Measurements from ENCODE around the gene ARL4A. TPM values are rescaled to one million over a fixed set of nuclear protein-coding genes. Genes with fewer than 3 reads are reported as not detected.

The ARL4A gene
- polyA plus RNA-seq, 4 donors: 48.9 to 123 (median 78.5) TPM

- no peak for FAIRE-seq
Observed at GRCh38 chr7:12728192-12728538, 40.7 kb downstream of the ARL4A start.

DNA sequence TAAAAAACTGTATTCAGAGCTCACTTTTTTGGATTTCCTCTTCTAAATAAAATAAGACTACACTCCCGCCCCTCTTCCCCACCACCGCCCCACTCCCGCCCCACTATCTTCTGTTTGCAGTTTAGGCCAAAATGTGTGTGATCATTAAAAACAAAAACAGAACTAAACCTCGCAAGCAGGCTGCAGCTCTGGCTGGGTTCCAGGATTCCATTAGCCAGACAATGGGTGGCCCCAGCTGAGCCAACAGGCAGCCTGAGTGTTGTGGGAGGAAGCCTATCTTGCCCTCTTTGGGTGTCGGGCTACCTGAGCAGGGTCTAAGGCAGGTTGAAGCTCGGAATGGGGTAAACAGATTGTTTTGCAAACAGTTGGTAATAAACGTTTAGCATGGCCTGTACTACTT, 41.7 kb downstream of the ARL4A start:
- no peaks in the 10 kb centered on the region for H3K36me3 ChIP-seq (ENCODE audit: control insufficient read depth in 3 of 3, insufficient read depth in 2 of 3, low read depth in 1 of 3, low read length in 3 of 3)
- no peaks in the 10 kb centered on the region for H3K27me3 ChIP-seq (ENCODE audit: control insufficient read depth in 3 of 3, insufficient read depth in 3 of 3, low read length in 3 of 3)
- WGBS, 3 donors: 21 to 44% (median 39%) methylated on average over 7 of the region's 7 CpGs
- no peak overlapping the region for H3K27ac ChIP-seq (ENCODE audit: low read depth in 1 of 3, low read length in 2 of 3)
- no peak overlapping the region for H3K4me3 ChIP-seq (ENCODE audit: low read depth in 1 of 3, low read length in 3 of 3)
- H3K9me3 ChIP-seq (ENCODE audit: control insufficient read depth in 2 of 2, insufficient read depth in 1 of 2, low read depth in 1 of 2, low read length in 1 of 2): no peaks in the 10 kb centered on the region
- peak in 1 of 2 donors; percentile 39 for DNase-seq
- H3K4me1 ChIP-seq (ENCODE audit: control insufficient read depth in 3 of 3, insufficient read depth in 2 of 3, low read depth in 1 of 3, low read length in 2 of 3): no peaks in the 10 kb centered on the region
- no peak for FAIRE-seq

More at GRCh38 chr7:12728192-12728538, 40.7 kb downstream of the ARL4A start:
- Histone ChIP-seq H3K36me3 (ENCODE audit: control insufficient read depth in 3 of 3, insufficient read depth in 2 of 3, low read depth in 1 of 3, low read length in 3 of 3) (no peaks in the 10 kb centered on the region), H3K27me3 (ENCODE audit: control insufficient read depth in 3 of 3, insufficient read depth in 3 of 3, low read length in 3 of 3) (no peaks in the 10 kb centered on the region), H3K27ac (ENCODE audit: low read depth in 1 of 3, low read length in 2 of 3) (no peak overlapping the region), H3K4me1 (ENCODE audit: control insufficient read depth in 3 of 3, insufficient read depth in 2 of 3, low read depth in 1 of 3, low read length in 2 of 3) (peaks cover 0 to 1% (median 0%) of the 10 kb centered on the region in 3 donors), H3K4me3 (ENCODE audit: low read depth in 1 of 3, low read length in 3 of 3) (no peak overlapping the region), H3K9me3 (ENCODE audit: control insufficient read depth in 2 of 2, insufficient read depth in 1 of 2, low read depth in 1 of 2, low read length in 1 of 2) (no peaks in the 10 kb centered on the region)
- DNase-seq: no peak
- WGBS, 3 donors: 76 to 86% (median 78%) methylated on average over 2 of the region's 2 CpGs

GRCh38 chr7:12730523-12730922, 43.1 kb downstream of the ARL4A start:
- Histone ChIP-seq H3K36me3 (ENCODE audit: control insufficient read depth in 3 of 3, insufficient read depth in 2 of 3, low read depth in 1 of 3, low read length in 3 of 3) (no peaks in the 10 kb centered on the region), H3K27ac (ENCODE audit: low read depth in 1 of 3, low read length in 2 of 3) (no peak overlapping the region), H3K9me3 (ENCODE audit: control insufficient read depth in 2 of 2, insufficient read depth in 1 of 2, low read depth in 1 of 2, low read length in 1 of 2) (no peaks in the 10 kb centered on the region), H3K27me3 (ENCODE audit: control insufficient read depth in 3 of 3, insufficient read depth in 3 of 3, low read length in 3 of 3) (no peaks in the 10 kb centered on the region), H3K4me1 (ENCODE audit: control insufficient read depth in 3 of 3, insufficient read depth in 2 of 3, low read depth in 1 of 3, low read length in 2 of 3) (no peaks in the 10 kb centered on the region), H3K4me3 (ENCODE audit: low read depth in 1 of 3, low read length in 3 of 3) (no peak overlapping the region)
- DNase-seq: no peak
- no peak for FAIRE-seq
- 39 to 64% (median 58%) methylated on average over 2 of the region's 2 CpGs for WGBS, 3 donors

DNA sequence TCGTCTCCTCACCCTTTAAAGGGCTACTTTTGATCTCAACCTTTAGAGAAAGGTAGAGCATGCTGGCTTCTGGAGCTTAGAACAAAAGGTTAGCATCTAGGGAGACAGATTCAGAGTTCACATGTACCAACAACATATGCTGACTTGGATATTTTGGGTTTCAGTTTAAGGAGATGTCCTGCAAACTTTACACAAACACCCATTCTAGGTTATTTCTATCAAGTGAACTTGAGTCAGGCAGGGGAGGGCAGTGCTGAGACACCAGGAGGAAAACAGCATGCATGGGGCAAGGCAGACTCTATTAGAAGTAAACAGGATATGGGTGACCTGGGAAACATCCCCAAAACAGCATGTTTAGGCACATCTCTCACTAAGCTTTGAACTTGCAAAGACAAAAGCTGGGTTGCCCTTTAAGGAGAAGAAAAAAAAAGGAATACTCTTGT, 43.8 kb downstream of the ARL4A start:
- Histone ChIP-seq H3K4me1 (ENCODE audit: control insufficient read depth in 3 of 3, insufficient read depth in 2 of 3, low read depth in 1 of 3, low read length in 2 of 3) (no peaks in the 10 kb centered on the region), H3K9me3 (ENCODE audit: control insufficient read depth in 2 of 2, insufficient read depth in 1 of 2, low read depth in 1 of 2, low read length in 1 of 2) (no peaks in the 10 kb centered on the region), H3K36me3 (ENCODE audit: control insufficient read depth in 3 of 3, insufficient read depth in 2 of 3, low read depth in 1 of 3, low read length in 3 of 3) (no peaks in the 10 kb centered on the region), H3K27me3 (ENCODE audit: control insufficient read depth in 3 of 3, insufficient read depth in 3 of 3, low read length in 3 of 3) (no peaks in the 10 kb centered on the region), H3K27ac (ENCODE audit: low read depth in 1 of 3, low read length in 2 of 3) (no peak overlapping the region), H3K4me3 (ENCODE audit: low read depth in 1 of 3, low read length in 3 of 3) (no peak overlapping the region)
- DNase-seq (peak in 1 of 2 donors; percentile 30), FAIRE-seq (no peak)
- WGBS, 3 donors: 85 to 88% (median 87%) methylated on average over 1 of the region's 1 CpG

- no peaks in the 10 kb centered on the region for H3K36me3 ChIP-seq (ENCODE audit: control insufficient read depth in 3 of 3, insufficient read depth in 2 of 3, low read depth in 1 of 3, low read length in 3 of 3)
- 80 to 94% (median 88%) methylated on average over 2 of the region's 2 CpGs for WGBS, 3 donors
- no peak overlapping the region for H3K27ac ChIP-seq (ENCODE audit: low read depth in 1 of 3, low read length in 2 of 3)
- no peak overlapping the region for H3K4me3 ChIP-seq (ENCODE audit: low read depth in 1 of 3, low read length in 3 of 3)
- DNase-seq (no peak), FAIRE-seq (no peak)
- H3K4me1 ChIP-seq (ENCODE audit: control insufficient read depth in 3 of 3, insufficient read depth in 2 of 3, low read depth in 1 of 3, low read length in 2 of 3): no peaks in the 10 kb centered on the region
- H3K9me3 ChIP-seq (ENCODE audit: control insufficient read depth in 2 of 2, insufficient read depth in 1 of 2, low read depth in 1 of 2, low read length in 1 of 2): no peaks in the 10 kb centered on the region
- H3K27me3 ChIP-seq (ENCODE audit: control insufficient read depth in 3 of 3, insufficient read depth in 3 of 3, low read length in 3 of 3): no peaks in the 10 kb centered on the region
Observed at GRCh38 chr7:12731775-12732174, 44.3 kb downstream of the ARL4A start.

GRCh38 chr7:12732428-12732827, 45.0 kb downstream of the ARL4A start:
- FAIRE-seq: no peak
- Histone ChIP-seq H3K9me3 (ENCODE audit: control insufficient read depth in 2 of 2, insufficient read depth in 1 of 2, low read depth in 1 of 2, low read length in 1 of 2) (no peaks in the 10 kb centered on the region), H3K4me3 (ENCODE audit: low read depth in 1 of 3, low read length in 3 of 3) (no peak overlapping the region), H3K4me1 (ENCODE audit: control insufficient read depth in 3 of 3, insufficient read depth in 2 of 3, low read depth in 1 of 3, low read length in 2 of 3) (no peaks in the 10 kb centered on the region), H3K27me3 (ENCODE audit: control insufficient read depth in 3 of 3, insufficient read depth in 3 of 3, low read length in 3 of 3) (no peaks in the 10 kb centered on the region), H3K27ac (ENCODE audit: low read depth in 1 of 3, low read length in 2 of 3) (no peak overlapping the region), H3K36me3 (ENCODE audit: control insufficient read depth in 3 of 3, insufficient read depth in 2 of 3, low read depth in 1 of 3, low read length in 3 of 3) (no peaks in the 10 kb centered on the region)
- no peak for DNase-seq
- 91 to 100% (median 100%) methylated on average over 1 of the region's 1 CpG for WGBS, 3 donors

- H3K27ac ChIP-seq (ENCODE audit: low read depth in 1 of 3, low read length in 2 of 3): no peak overlapping the region
- H3K4me1 ChIP-seq (ENCODE audit: control insufficient read depth in 3 of 3, insufficient read depth in 2 of 3, low read depth in 1 of 3, low read length in 2 of 3): no peaks in the 10 kb centered on the region
- no peaks in the 10 kb centered on the region for H3K9me3 ChIP-seq (ENCODE audit: control insufficient read depth in 2 of 2, insufficient read depth in 1 of 2, low read depth in 1 of 2, low read length in 1 of 2)
- H3K36me3 ChIP-seq (ENCODE audit: control insufficient read depth in 3 of 3, insufficient read depth in 2 of 3, low read depth in 1 of 3, low read length in 3 of 3): no peaks in the 10 kb centered on the region
- 61 to 67% (median 65%) methylated on average over 3 of the region's 3 CpGs for WGBS, 3 donors
- H3K4me3 ChIP-seq (ENCODE audit: low read depth in 1 of 3, low read length in 3 of 3): no peak overlapping the region
- no peaks in the 10 kb centered on the region for H3K27me3 ChIP-seq (ENCODE audit: control insufficient read depth in 3 of 3, insufficient read depth in 3 of 3, low read length in 3 of 3)
- no peak for DNase-seq
- FAIRE-seq: peak; percentile 36
Observed at GRCh38 chr7:12735923-12736322, 48.5 kb downstream of the ARL4A start.

DNA sequence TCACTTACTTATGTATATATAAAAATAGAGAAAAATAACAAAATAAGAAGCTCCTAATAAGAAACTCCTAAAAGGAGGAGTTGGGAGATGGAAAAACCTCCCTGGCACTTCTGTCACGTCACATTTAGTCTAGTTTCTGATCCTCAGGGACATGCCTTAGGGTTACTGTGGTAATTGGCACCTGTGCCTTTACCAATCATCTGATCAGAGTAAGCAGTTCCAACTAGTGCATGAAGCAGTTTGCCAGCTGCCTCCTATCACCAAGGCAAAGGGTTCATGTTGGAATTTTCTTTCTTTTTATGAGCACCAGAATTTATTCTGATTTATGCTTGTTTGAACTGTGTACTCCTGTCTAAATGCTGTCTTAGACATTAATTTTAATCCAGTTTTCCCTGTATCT, 49.9 kb downstream of the ARL4A start:
- Histone ChIP-seq H3K4me3 (ENCODE audit: low read depth in 1 of 3, low read length in 3 of 3) (no peak overlapping the region), H3K4me1 (ENCODE audit: control insufficient read depth in 3 of 3, insufficient read depth in 2 of 3, low read depth in 1 of 3, low read length in 2 of 3) (no peaks in the 10 kb centered on the region), H3K9me3 (ENCODE audit: control insufficient read depth in 2 of 2, insufficient read depth in 1 of 2, low read depth in 1 of 2, low read length in 1 of 2) (no peaks in the 10 kb centered on the region), H3K27ac (ENCODE audit: low read depth in 1 of 3, low read length in 2 of 3) (no peak overlapping the region), H3K36me3 (ENCODE audit: control insufficient read depth in 3 of 3, insufficient read depth in 2 of 3, low read depth in 1 of 3, low read length in 3 of 3) (no peaks in the 10 kb centered on the region), H3K27me3 (ENCODE audit: control insufficient read depth in 3 of 3, insufficient read depth in 3 of 3, low read length in 3 of 3) (no peaks in the 10 kb centered on the region)
- FAIRE-seq (no peak), DNase-seq (no peak)
- 20 to 56% (median 30%) methylated on average over 1 of the region's 1 CpG for WGBS, 3 donors

- FAIRE-seq (no peak), DNase-seq (no peak)
- WGBS, 3 donors: 79 to 87% (median 85%) methylated on average over 2 of the region's 2 CpGs
- no peak overlapping the region for H3K27ac ChIP-seq (ENCODE audit: low read depth in 1 of 3, low read length in 2 of 3)
- no peaks in the 10 kb centered on the region for H3K9me3 ChIP-seq (ENCODE audit: control insufficient read depth in 2 of 2, insufficient read depth in 1 of 2, low read depth in 1 of 2, low read length in 1 of 2)
- no peaks in the 10 kb centered on the region for H3K27me3 ChIP-seq (ENCODE audit: control insufficient read depth in 3 of 3, insufficient read depth in 3 of 3, low read length in 3 of 3)
- H3K4me3 ChIP-seq (ENCODE audit: low read depth in 1 of 3, low read length in 3 of 3): no peak overlapping the region
- H3K36me3 ChIP-seq (ENCODE audit: control insufficient read depth in 3 of 3, insufficient read depth in 2 of 3, low read depth in 1 of 3, low read length in 3 of 3): no peaks in the 10 kb centered on the region
- no peaks in the 10 kb centered on the region for H3K4me1 ChIP-seq (ENCODE audit: control insufficient read depth in 3 of 3, insufficient read depth in 2 of 3, low read depth in 1 of 3, low read length in 2 of 3)
Observed at GRCh38 chr7:12737836-12738235, 50.4 kb downstream of the ARL4A start.
